Calu3 (cell line): ENCODE measurements around the gene C2CD4D. TPM values are rescaled to one million over a fixed set of nuclear protein-coding genes. Genes with fewer than 3 reads are reported as not detected.
"Not testable (repeated sequence)": the region's sequence is repeated elsewhere in the genome, so short reads cannot be mapped to it uniquely, and the experiment has no call there.

Experiments
- BruUV-seq: library from RNA; stranded (reverse); fragments of 400-500 nt; replicated peaks from 2 replicates; lab custom pipeline; 2021; lab: Mats Ljungman, UMichigan
- CTCF ChIA-PET: fragments of 300-600 bp; sonication (Branson Sonifier 250); formaldehyde crosslinking; loops from one replicate; lab custom pipeline; 2022; ENCODE audit warnings: antibody characterized with exemption; lab: Charles Lee
- DNase-seq: peaks from one replicate; pipeline ENCODE4 v3.0.0; 2022
- H3K27ac Mint-ChIP-seq: one replicate; pipeline ENCODE4 v1.8.0; 2022; ENCODE audit warnings: mixed read lengths; ENCODE audit not compliant: unreplicated experiment
- H3K27me3 Mint-ChIP-seq: one replicate; pipeline ENCODE4 v1.8.0; 2022; ENCODE audit warnings: mixed read lengths; ENCODE audit not compliant: unreplicated experiment
- H3K36me3 Mint-ChIP-seq: one replicate; pipeline ENCODE4 v1.8.0; 2022; ENCODE audit warnings: mild to moderate bottlenecking, moderate library complexity, mixed read lengths; ENCODE audit not compliant: insufficient read depth, unreplicated experiment
- H3K4me1 Mint-ChIP-seq: one replicate; pipeline ENCODE4 v1.8.0; 2022; ENCODE audit warnings: mild to moderate bottlenecking, low read depth, mixed read lengths; ENCODE audit not compliant: unreplicated experiment
- H3K4me3 Mint-ChIP-seq: one replicate; pipeline ENCODE4 v1.8.0; 2022; ENCODE audit warnings: mild to moderate bottlenecking, low read depth, moderate library complexity, mixed read lengths; ENCODE audit not compliant: unreplicated experiment
- H3K9me3 Mint-ChIP-seq: one replicate; pipeline ENCODE4 v1.8.0; 2022; ENCODE audit warnings: low read depth, mixed read lengths; ENCODE audit not compliant: unreplicated experiment
- intact Hi-C: fragments of 100-400 bp; cut with micrococcal nuclease; formaldehyde crosslinking; loops from one replicate; pipeline ENCODE4 v1.10.0; 2022; ENCODE audit not compliant: unreplicated experiment
- total RNA-seq: library from RNA; stranded (reverse); gene quantifications from 2 replicates; pipeline ENCODE4 v1.2.3, GENCODE V29; 2022
- TF ChIP-seq, protein P1 (sequence below): fragments of 200-600 bp; IDR thresholded peaks from one replicate; pipeline ENCODE4 v1.8.0; 2022; ENCODE audit warnings: antibody characterized with exemption; ENCODE audit not compliant: unreplicated experiment

The C2CD4D gene
- total RNA-seq, 1 experiment from 2014 or later, result 2.5 TPM

GRCh38 chr1:151883898-151884297 lies 44.3 kb upstream of the C2CD4D start:
- H3K4me3 Mint-ChIP-seq, H3K4me1 Mint-ChIP-seq, H3K27ac Mint-ChIP-seq, DNase-seq, H3K27me3 Mint-ChIP-seq, BruUV-seq, H3K9me3 Mint-ChIP-seq, intact Hi-C loops: not testable (repeated sequence)
- H3K36me3 Mint-ChIP-seq, result peaks cover 11% of the 10 kb centered on the region
- CTCF ChIA-PET, result interaction anchor here (0.6 to 1.1 kb wide), 3 partner anchors 117 to 203 kb away, joined by 3 to 4 read pairs (median 3); no protein-coding TSS in a partner anchor

GRCh38 chr1:151882918-151883317 lies 43.3 kb upstream of the C2CD4D start:
- DNase-seq, intact Hi-C loops, H3K27me3 Mint-ChIP-seq, H3K4me1 Mint-ChIP-seq, H3K4me3 Mint-ChIP-seq, H3K9me3 Mint-ChIP-seq, H3K36me3 Mint-ChIP-seq, BruUV-seq, H3K27ac Mint-ChIP-seq: not testable (repeated sequence)
- CTCF ChIA-PET, result interaction anchor here (0.8 to 1.8 kb wide), 2 partner anchors 15 to 43 kb away, joined by 5 to 6 read pairs; partner anchors contain the start of gene C2CD4D

- intact Hi-C loops, result no loop called here
- no peak overlapping the region for H3K27ac Mint-ChIP-seq
Observed at GRCh38 chr1:151882466-151882865, 42.8 kb upstream of the C2CD4D start.

GRCh38 chr1:151881479-151881878 lies 41.9 kb upstream of the C2CD4D start:
- CTCF ChIA-PET, result interaction anchor here (0.6 to 1.2 kb wide), 3 partner anchors 119 to 596 kb away, joined by 3 read pairs; no protein-coding TSS in a partner anchor
- Mint-ChIP-seq H3K36me3 (no peaks in the 10 kb centered on the region), H3K9me3 (no peaks in the 10 kb centered on the region), H3K4me3 (no peak overlapping the region), H3K4me1 (no peaks in the 10 kb centered on the region), H3K27me3 (no peaks in the 10 kb centered on the region), H3K27ac (no peak overlapping the region)
- no peak for DNase-seq
- no TSS peak for BruUV-seq
- intact Hi-C loops, result no loop called here
- TF ChIP-seq, protein P1, sequence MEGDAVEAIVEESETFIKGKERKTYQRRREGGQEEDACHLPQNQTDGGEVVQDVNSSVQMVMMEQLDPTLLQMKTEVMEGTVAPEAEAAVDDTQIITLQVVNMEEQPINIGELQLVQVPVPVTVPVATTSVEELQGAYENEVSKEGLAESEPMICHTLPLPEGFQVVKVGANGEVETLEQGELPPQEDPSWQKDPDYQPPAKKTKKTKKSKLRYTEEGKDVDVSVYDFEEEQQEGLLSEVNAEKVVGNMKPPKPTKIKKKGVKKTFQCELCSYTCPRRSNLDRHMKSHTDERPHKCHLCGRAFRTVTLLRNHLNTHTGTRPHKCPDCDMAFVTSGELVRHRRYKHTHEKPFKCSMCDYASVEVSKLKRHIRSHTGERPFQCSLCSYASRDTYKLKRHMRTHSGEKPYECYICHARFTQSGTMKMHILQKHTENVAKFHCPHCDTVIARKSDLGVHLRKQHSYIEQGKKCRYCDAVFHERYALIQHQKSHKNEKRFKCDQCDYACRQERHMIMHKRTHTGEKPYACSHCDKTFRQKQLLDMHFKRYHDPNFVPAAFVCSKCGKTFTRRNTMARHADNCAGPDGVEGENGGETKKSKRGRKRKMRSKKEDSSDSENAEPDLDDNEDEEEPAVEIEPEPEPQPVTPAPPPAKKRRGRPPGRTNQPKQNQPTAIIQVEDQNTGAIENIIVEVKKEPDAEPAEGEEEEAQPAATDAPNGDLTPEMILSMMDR, result no peak

More at GRCh38 chr1:151882466-151882865, 42.8 kb upstream of the C2CD4D start:
- Mint-ChIP-seq H3K36me3 (peaks cover 5% of the 10 kb centered on the region), H3K9me3 (no peaks in the 10 kb centered on the region), H3K4me3 (no peak overlapping the region), H3K4me1 (no peaks in the 10 kb centered on the region), H3K27me3 (no peaks in the 10 kb centered on the region)
- DNase-seq, result no peak
- BruUV-seq, result no TSS peak
- CTCF ChIA-PET, result interaction anchor here (0.7 to 1.8 kb wide), 5 partner anchors 15 to 122 kb away, joined by 3 to 6 read pairs (median 5); partner anchors contain the start of gene C2CD4D
- TF ChIP-seq, protein P1, result no peak

DNA sequence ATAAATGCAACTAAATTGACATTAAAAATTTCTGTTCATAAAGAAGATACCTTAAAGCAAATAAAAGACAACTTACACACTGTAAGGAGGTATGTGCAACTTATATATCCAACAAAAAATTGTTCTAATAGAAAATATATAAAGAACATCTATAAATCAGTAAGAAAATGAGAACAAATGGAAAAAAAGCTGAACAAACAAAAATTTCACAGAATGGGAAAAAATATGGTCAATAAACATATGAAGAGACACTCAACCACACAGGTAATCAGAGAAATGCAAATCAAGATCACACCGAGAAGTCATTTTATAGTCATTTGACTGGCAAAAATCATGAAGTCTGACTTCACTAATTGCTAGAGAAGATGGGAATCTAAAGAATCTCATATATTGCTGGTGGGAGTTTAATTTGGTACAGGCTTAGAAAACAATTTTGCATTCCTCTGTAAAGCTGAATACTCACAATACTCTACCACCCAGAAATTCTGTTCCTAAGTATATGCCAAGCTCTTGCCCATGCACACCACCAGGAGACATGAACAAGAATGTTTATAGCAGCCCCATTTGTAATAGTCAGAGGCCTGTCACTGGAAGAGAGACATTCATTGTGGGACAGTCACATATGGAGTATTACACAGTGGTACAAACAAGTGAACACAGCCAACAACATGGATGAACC lies 35.9 kb upstream of the C2CD4D start:
- Mint-ChIP-seq H3K4me3 (no peak overlapping the region), H3K27me3 (no peaks in the 10 kb centered on the region), H3K27ac (no peak overlapping the region), H3K9me3 (no peaks in the 10 kb centered on the region), H3K4me1 (no peaks in the 10 kb centered on the region), H3K36me3 (no peaks in the 10 kb centered on the region)
- intact Hi-C loops, result no loop called here
- CTCF ChIA-PET, result interaction anchor here (0.7 to 0.8 kb wide), 3 partner anchors 310 to 704 kb away, joined by 3 to 4 read pairs (median 4); no protein-coding TSS in a partner anchor
- DNase-seq, result no peak
- TF ChIP-seq, protein P1, result no peak
- no TSS peak for BruUV-seq

DNA sequence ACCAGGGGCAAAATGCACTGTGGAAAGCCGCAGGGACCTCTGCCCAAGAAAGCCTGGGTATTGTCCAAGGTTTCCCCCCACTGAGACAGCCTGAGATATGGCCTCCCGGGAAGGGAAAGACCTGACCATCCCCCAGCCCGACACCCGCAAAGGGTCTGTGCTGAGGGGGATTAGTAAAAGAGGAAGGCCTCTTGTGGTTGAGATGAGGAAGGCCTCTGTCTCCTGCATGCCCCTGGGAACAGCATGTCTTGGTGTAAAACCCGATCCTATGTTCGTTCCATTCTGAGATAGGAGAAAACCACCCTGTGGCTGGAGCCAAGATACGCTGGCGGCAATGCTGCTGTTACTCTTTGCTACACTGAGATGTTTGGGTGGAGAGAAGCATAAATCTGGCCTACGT lies 33.2 kb upstream of the C2CD4D start:
- DNase-seq, H3K9me3 Mint-ChIP-seq, H3K4me1 Mint-ChIP-seq, intact Hi-C loops, H3K27ac Mint-ChIP-seq, CTCF ChIA-PET, H3K4me3 Mint-ChIP-seq, H3K36me3 Mint-ChIP-seq, BruUV-seq, H3K27me3 Mint-ChIP-seq: not testable (repeated sequence)
